Endothelial cell (in vitro differentiated cells): ENCODE results near the gene SLC26A1. TPM values are rescaled to one million over a fixed set of nuclear protein-coding genes. Genes with fewer than 3 reads are reported as not detected.

Source experiments
- DNase-seq: peaks from one replicate; pipeline ENCODE4 v3.0.0; 2021; ENCODE audit warnings: low spot score
- H3K27ac Mint-ChIP-seq: one replicate; pipeline ENCODE4 v1.8.0; 2021; ENCODE audit warnings: mixed read lengths, inconsistent platforms; ENCODE audit not compliant: unreplicated experiment
- H3K27me3 Mint-ChIP-seq: one replicate; pipeline ENCODE4 v1.8.0; 2021; ENCODE audit warnings: mild to moderate bottlenecking, moderate library complexity, mixed read lengths, inconsistent platforms; ENCODE audit not compliant: unreplicated experiment
- H3K36me3 Mint-ChIP-seq: one replicate; pipeline ENCODE4 v1.8.0; 2021; ENCODE audit warnings: mild to moderate bottlenecking, low read depth, mixed read lengths, inconsistent platforms; ENCODE audit not compliant: unreplicated experiment
- H3K4me1 Mint-ChIP-seq: one replicate; pipeline ENCODE4 v1.8.0; 2021; ENCODE audit warnings: mild to moderate bottlenecking, mixed read lengths, inconsistent platforms; ENCODE audit not compliant: unreplicated experiment
- H3K4me3 Mint-ChIP-seq: one replicate; pipeline ENCODE4 v1.8.0; 2021; ENCODE audit warnings: mild to moderate bottlenecking, mixed read lengths, inconsistent platforms; ENCODE audit not compliant: unreplicated experiment
- H3K9me3 Mint-ChIP-seq: one replicate; pipeline ENCODE4 v1.8.0; 2021; ENCODE audit warnings: mixed read lengths, inconsistent platforms; ENCODE audit not compliant: unreplicated experiment
- CTCF ChIP-seq: fragments of 200-600 bp; sonication (generic); IDR thresholded peaks from one replicate; pipeline ENCODE4 v1.5.0; 2021; ENCODE audit warnings: antibody characterized with exemption; ENCODE audit not compliant: unreplicated experiment
- total RNA-seq: library from RNA; stranded (reverse); fragmentation: NEBNext Ultra II Directional; extraction: Animal tissue kit (Norgen Biotek cat#: 25700); gene quantifications from one replicate; pipeline ENCODE4 v1.2.1, GENCODE V29; 2021; ENCODE audit not compliant: unreplicated experiment

Gene SLC26A1
- total RNA-seq, 1 donor from 2014 or later, result not detected

GRCh38 chr4:961351-962230 is 31.6 kb downstream of the SLC26A1 start:
- Mint-ChIP-seq H3K9me3 (no peaks in the 10 kb centered on the region), H3K36me3 (peaks cover 10% of the 10 kb centered on the region), H3K4me1 (no peaks in the 10 kb centered on the region), H3K27me3 (peaks cover 15% of the 10 kb centered on the region), H3K27ac (no peak overlapping the region), H3K4me3 (no peak overlapping the region)
- no peak for DNase-seq
- TF ChIP-seq CTCF, result no peak

GRCh38 chr4:960636-961350 is 32.4 kb downstream of the SLC26A1 start:
- TF ChIP-seq CTCF, result no peak
- Mint-ChIP-seq H3K9me3 (no peaks in the 10 kb centered on the region), H3K27ac (no peak overlapping the region), H3K4me3 (no peak overlapping the region), H3K36me3 (peaks cover 9% of the 10 kb centered on the region), H3K27me3 (peaks cover 17% of the 10 kb centered on the region), H3K4me1 (no peaks in the 10 kb centered on the region)
- no peak for DNase-seq

- no peaks in the 10 kb centered on the region for H3K4me1 Mint-ChIP-seq
- H3K4me3 Mint-ChIP-seq, result no peak overlapping the region
- peaks cover 9% of the 10 kb centered on the region for H3K36me3 Mint-ChIP-seq
- no peak for DNase-seq
- H3K9me3 Mint-ChIP-seq, result no peaks in the 10 kb centered on the region
- peaks cover 17% of the 10 kb centered on the region for H3K27me3 Mint-ChIP-seq
- no peak for TF ChIP-seq CTCF
- no peak overlapping the region for H3K27ac Mint-ChIP-seq
Observed at GRCh38 chr4:960140-960635, 33.0 kb downstream of the SLC26A1 start.

- Mint-ChIP-seq H3K4me3 (no peak overlapping the region), H3K36me3 (peaks cover 13% of the 10 kb centered on the region), H3K9me3 (no peaks in the 10 kb centered on the region), H3K4me1 (no peaks in the 10 kb centered on the region), H3K27ac (no peak overlapping the region), H3K27me3 (peaks cover 20% of the 10 kb centered on the region)
- TF ChIP-seq CTCF, result no peak
- DNase-seq, result no peak
Observed at GRCh38 chr4:959338-960139, 33.7 kb downstream of the SLC26A1 start.
